Activated B cell treated with CpG ODN at 0.5 μM for 24 hours (primary cell): ENCODE results near the gene KANSL3. TPM values are rescaled to one million over a fixed set of nuclear protein-coding genes. Genes with fewer than 3 reads are reported as not detected.
"Not testable (repeated sequence)": the region's sequence is repeated elsewhere in the genome, so short reads cannot be mapped to it uniquely, and the experiment has no call there.

ENCODE experiments used
- ATAC-seq: fragments of 200-7000 bp; cut with Tn5 transposase; one replicate; pipeline ENCODE4 v1.10.0; 2021; ENCODE audit warnings: low read depth, mild to moderate bottlenecking, moderate library complexity
- CTCF ChIA-PET: fragments of 350-600 bp; sonication (Branson Sonifier 250); formaldehyde crosslinking; loops from one replicate; lab custom pipeline; 2021; ENCODE audit warnings: antibody characterized with exemption; lab: Charles Lee
- POLR2A ChIA-PET: fragments of 350-600 bp; sonication (Branson Sonifier 250); formaldehyde crosslinking; loops from one replicate; lab custom pipeline; 2021; ENCODE audit warnings: antibody characterized with exemption; lab: Charles Lee
- DNase-seq: peaks from one replicate; pipeline ENCODE4 v3.0.0; 2022
- H3K27ac Mint-ChIP-seq: one replicate; pipeline ENCODE4 v1.8.0; 2020; ENCODE audit warnings: mixed read lengths
- H3K27me3 Mint-ChIP-seq: one replicate; pipeline ENCODE4 v1.8.0; 2021; ENCODE audit warnings: mixed read lengths
- H3K36me3 Mint-ChIP-seq: one replicate; pipeline ENCODE4 v1.8.0; 2021; ENCODE audit warnings: low read depth, mixed read lengths
- H3K4me1 Mint-ChIP-seq: one replicate; pipeline ENCODE4 v1.8.0; 2021; ENCODE audit warnings: mixed read lengths
- H3K4me3 Mint-ChIP-seq: one replicate; pipeline ENCODE4 v1.8.0; 2020; ENCODE audit warnings: mild to moderate bottlenecking, mixed read lengths
- H3K9me3 Mint-ChIP-seq: one replicate; pipeline ENCODE4 v1.8.0; 2020; ENCODE audit warnings: mixed read lengths
- intact Hi-C: fragments of 100-400 bp; cut with micrococcal nuclease; formaldehyde crosslinking; loops from one replicate; pipeline ENCODE4 v1.15.1; 2024
- total RNA-seq: library from RNA; stranded (reverse); gene quantifications from 2 replicates; pipeline ENCODE4 v1.2.3, GENCODE V29; 2022
- TF ChIP-seq, protein P1 (sequence below): fragments of 200-600 bp; IDR thresholded peaks from one replicate; pipeline ENCODE4 v1.8.0; 2022; ENCODE audit warnings: antibody characterized with exemption, mild to moderate bottlenecking

The KANSL3 gene
- total RNA-seq, 1 donor from 2014 or later: 31.4 TPM

DNA sequence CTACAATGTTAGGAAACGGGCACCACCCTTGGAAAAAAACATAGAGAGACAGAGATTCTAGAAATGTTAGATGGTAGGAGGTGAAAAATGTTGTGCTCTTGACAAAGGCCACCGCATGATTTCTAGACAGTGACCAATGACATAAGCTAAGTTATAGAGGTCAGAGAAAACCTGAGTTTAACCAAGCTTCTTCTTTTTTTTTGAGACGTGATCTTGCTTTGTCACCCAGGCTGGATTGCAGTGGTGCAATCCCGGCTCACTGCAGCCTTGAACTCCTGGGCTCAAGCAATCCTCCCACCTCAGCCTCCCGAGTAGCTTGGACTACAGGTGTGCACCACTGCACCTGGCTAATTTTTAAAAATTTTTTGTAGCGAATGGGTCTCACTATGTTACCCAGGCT is 17.4 kb upstream of the KANSL3 start:
- no peaks in the 10 kb centered on the region for H3K9me3 Mint-ChIP-seq
- no peak for DNase-seq
- POLR2A ChIA-PET: no interaction called here
- no peak overlapping the region for H3K4me3 Mint-ChIP-seq
- H3K27me3 Mint-ChIP-seq: no peaks in the 10 kb centered on the region
- H3K27ac Mint-ChIP-seq: no peak overlapping the region
- intact Hi-C loops: no loop called here
- peaks cover 8% of the 10 kb centered on the region for H3K4me1 Mint-ChIP-seq
- H3K36me3 Mint-ChIP-seq: no peaks in the 10 kb centered on the region
- ATAC-seq: no peak
- TF ChIP-seq, protein P1, sequence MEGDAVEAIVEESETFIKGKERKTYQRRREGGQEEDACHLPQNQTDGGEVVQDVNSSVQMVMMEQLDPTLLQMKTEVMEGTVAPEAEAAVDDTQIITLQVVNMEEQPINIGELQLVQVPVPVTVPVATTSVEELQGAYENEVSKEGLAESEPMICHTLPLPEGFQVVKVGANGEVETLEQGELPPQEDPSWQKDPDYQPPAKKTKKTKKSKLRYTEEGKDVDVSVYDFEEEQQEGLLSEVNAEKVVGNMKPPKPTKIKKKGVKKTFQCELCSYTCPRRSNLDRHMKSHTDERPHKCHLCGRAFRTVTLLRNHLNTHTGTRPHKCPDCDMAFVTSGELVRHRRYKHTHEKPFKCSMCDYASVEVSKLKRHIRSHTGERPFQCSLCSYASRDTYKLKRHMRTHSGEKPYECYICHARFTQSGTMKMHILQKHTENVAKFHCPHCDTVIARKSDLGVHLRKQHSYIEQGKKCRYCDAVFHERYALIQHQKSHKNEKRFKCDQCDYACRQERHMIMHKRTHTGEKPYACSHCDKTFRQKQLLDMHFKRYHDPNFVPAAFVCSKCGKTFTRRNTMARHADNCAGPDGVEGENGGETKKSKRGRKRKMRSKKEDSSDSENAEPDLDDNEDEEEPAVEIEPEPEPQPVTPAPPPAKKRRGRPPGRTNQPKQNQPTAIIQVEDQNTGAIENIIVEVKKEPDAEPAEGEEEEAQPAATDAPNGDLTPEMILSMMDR: no peak
- CTCF ChIA-PET: no interaction called here

DNA sequence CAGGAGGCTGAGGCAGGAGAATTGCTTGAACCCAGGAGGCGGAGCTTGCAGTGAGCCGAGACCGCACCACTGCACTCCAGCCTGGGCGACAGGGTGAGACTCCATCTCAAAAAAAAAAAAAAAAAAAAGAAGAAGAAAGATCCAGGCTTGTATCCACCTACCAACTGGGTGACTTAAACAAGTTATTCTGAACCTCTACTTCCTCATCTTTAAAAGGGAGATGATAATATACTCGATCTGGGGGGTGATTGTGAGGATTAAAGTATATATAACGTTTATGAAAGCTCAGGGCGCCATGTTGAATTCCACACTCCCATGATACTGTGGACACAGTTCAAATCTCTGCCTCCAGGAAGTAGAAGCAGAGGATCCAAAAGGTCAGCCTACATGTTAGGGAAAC is 16.7 kb upstream of the KANSL3 start:
- H3K36me3 Mint-ChIP-seq, ATAC-seq, H3K9me3 Mint-ChIP-seq, intact Hi-C loops, H3K27ac Mint-ChIP-seq, H3K27me3 Mint-ChIP-seq, CTCF ChIA-PET, POLR2A ChIA-PET, DNase-seq, H3K4me1 Mint-ChIP-seq, H3K4me3 Mint-ChIP-seq: not testable (repeated sequence)

DNA sequence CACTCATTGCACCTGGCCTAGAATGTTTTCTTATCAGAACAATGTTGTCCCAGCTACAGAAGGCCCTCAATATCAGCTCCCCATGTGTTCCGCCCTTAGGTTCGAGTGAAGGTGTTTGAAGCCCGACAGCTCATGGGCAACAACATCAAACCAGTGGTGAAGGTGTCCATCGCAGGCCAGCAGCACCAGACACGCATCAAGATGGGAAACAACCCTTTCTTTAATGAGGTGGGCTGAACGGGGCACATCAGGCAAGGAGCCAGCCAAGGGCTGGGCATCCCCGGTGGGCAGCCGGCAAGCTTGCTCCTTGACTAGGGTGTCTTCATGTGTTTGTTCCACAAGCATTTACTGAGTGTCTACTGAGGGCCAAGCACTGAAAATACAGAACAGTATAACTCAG is 13.7 kb upstream of the KANSL3 start:
- H3K4me3 Mint-ChIP-seq: no peak overlapping the region
- ChIA-PET POLR2A (no interaction called here), CTCF (no interaction called here)
- H3K36me3 Mint-ChIP-seq: no peaks in the 10 kb centered on the region
- TF ChIP-seq, protein P1: no peak
- peaks cover 6% of the 10 kb centered on the region for H3K4me1 Mint-ChIP-seq
- intact Hi-C loops: no loop called here
- no peaks in the 10 kb centered on the region for H3K27me3 Mint-ChIP-seq
- DNase-seq: no peak
- no peaks in the 10 kb centered on the region for H3K9me3 Mint-ChIP-seq
- no peak for ATAC-seq
- H3K27ac Mint-ChIP-seq: no peak overlapping the region

DNA sequence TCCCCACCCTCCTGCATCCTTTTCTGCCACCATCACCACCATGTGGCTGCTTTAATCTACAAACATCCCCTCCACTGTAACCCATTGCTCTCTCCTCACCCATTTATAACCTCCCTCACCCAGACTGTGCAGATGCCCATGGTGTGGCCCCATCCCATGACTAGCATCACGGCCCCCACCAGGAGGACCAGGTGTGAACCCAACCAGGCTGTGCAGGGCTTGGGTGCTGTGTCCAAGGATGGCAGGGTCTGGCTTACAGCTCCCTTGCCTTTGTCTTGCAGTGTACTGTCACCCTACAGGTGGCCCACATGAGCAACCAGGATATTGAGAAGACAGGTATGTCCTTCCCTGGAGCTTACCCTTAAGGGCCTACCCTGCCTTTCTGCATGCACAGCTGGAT is 11.2 kb upstream of the KANSL3 start:
- H3K36me3 Mint-ChIP-seq: no peaks in the 10 kb centered on the region
- TF ChIP-seq, protein P1: no peak
- no peak overlapping the region for H3K27ac Mint-ChIP-seq
- H3K4me1 Mint-ChIP-seq: no peaks in the 10 kb centered on the region
- intact Hi-C loops: no loop called here
- no peaks in the 10 kb centered on the region for H3K27me3 Mint-ChIP-seq
- H3K4me3 Mint-ChIP-seq: no peak overlapping the region
- ChIA-PET CTCF (no interaction called here), POLR2A (no interaction called here)
- no peaks in the 10 kb centered on the region for H3K9me3 Mint-ChIP-seq
- no peak for ATAC-seq
- no peak for DNase-seq

DNA sequence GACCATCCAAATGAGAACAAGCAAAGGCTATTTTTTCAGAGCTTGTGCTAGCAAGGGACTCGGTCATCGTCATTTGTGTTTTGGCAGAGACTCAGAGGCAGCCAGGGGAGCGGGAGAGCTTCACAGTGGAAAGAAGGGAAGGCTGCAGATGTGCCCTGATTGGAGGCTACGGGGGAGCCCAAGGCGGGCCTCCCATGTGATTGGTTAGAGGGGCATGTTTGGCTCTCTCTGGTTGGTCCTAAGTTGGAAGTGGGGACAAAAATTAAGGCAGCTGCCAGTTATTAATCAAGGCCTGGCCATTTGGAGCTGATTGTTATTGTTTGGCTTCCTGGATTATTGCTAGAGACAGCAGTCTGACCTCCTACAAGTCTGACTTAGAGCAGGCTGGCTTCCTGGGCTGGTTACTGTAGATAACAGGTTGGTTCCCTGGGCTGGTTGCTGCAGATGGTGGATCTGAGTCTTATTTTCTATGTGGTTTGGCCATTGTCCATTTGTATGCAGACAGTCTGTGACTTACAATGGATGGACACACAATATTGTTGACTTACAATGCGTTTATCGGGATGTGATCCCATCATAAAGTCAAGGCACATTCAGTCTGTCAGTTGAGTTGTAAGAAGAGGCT is 10.3 kb upstream of the KANSL3 start:
- no peaks in the 10 kb centered on the region for H3K36me3 Mint-ChIP-seq
- ChIA-PET CTCF (no interaction called here), POLR2A (no interaction called here)
- ATAC-seq (no peak), DNase-seq (no peak)
- no peak overlapping the region for H3K4me3 Mint-ChIP-seq
- no peaks in the 10 kb centered on the region for H3K9me3 Mint-ChIP-seq
- H3K27me3 Mint-ChIP-seq: no peaks in the 10 kb centered on the region
- TF ChIP-seq, protein P1: no peak
- H3K4me1 Mint-ChIP-seq: no peaks in the 10 kb centered on the region
- no peak overlapping the region for H3K27ac Mint-ChIP-seq
- intact Hi-C loops: no loop called here

DNA sequence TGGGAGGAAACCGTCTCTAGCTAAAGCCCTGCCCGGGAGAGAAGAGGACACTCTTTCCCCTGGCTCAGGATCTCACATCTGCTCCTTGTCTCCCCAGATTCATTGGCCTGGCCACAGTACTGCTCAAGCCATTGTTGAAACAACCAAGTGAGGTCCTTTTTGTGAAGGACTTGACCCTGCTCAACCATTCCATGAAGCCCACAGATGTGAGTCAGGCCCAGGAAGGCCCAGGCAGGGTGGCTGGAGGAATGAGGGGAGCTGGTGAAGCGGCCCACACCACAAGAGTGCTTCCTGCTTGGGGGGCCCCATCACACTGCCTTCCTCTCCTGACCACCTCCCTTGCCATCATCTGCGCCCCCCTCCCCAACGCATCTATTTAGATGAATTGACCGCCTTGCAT is 9.6 kb upstream of the KANSL3 start:
- TF ChIP-seq, protein P1: no peak
- no peaks in the 10 kb centered on the region for H3K27me3 Mint-ChIP-seq
- POLR2A ChIA-PET: no interaction called here
- H3K36me3 Mint-ChIP-seq: no peaks in the 10 kb centered on the region
- no peak overlapping the region for H3K4me3 Mint-ChIP-seq
- no peak for DNase-seq
- no peaks in the 10 kb centered on the region for H3K9me3 Mint-ChIP-seq
- no peaks in the 10 kb centered on the region for H3K4me1 Mint-ChIP-seq
- no peak overlapping the region for H3K27ac Mint-ChIP-seq
- intact Hi-C loops: no loop called here
- ATAC-seq: no peak
- CTCF ChIA-PET: no interaction called here
